IMR-90 (cell line): Measurements from ENCODE around the gene HDAC5. TPM values are rescaled to one million over a fixed set of nuclear protein-coding genes. Genes with fewer than 3 reads are reported as not detected.

ENCODE experiments used
- ATAC-seq: fragments of 200-7000 bp; cut with Tn5 transposase; 2 replicates; pipeline ENCODE4 v1.9.1; 2020; ENCODE audit warnings: low read depth, mild to moderate bottlenecking, moderate library complexity
- BruUV-seq: library from RNA; stranded (reverse); fragments of 400-500 nt; replicated peaks from 2 replicates; lab custom pipeline; 2021; lab: Mats Ljungman, UMichigan
- CTCF ChIA-PET: fragments of 300-600 bp; formaldehyde crosslinking; extraction: SDS; loops from one replicate; lab custom pipeline; 2021; ENCODE audit warnings: antibody characterized with exemption; lab: Yijun Ruan, JAX
- POLR2A ChIA-PET: fragments of 300-600 bp; sonication (Branson Sonifier 250); formaldehyde crosslinking; loops from one replicate; lab custom pipeline; 2022; ENCODE audit warnings: antibody characterized with exemption; ENCODE audit not compliant: unreplicated experiment; lab: Charles Lee
- DNase-seq: peaks from one replicate; pipeline ENCODE4 v3.0.0; 2013
- H2AFZ ChIP-seq: replicated peaks from 2 replicates; pipeline ENCODE3; 2013; ENCODE audit warnings: low read length, mild to moderate bottlenecking; ENCODE audit not compliant: poor library complexity
- H2AK5ac ChIP-seq: 2 replicates; pipeline ENCODE4 v1.6.1; 2013; ENCODE audit warnings: low read depth, low read length, inconsistent platforms
- H2AK9ac ChIP-seq: replicated peaks from 2 replicates; pipeline ENCODE3; 2013; ENCODE audit warnings: mild to moderate bottlenecking, low read depth, low read length, moderate library complexity; ENCODE audit not compliant: poor library complexity
- H2BK120ac ChIP-seq: 2 replicates; pipeline ENCODE4 v1.6.1; 2013; ENCODE audit warnings: low read depth, low read length, inconsistent platforms
- H2BK15ac ChIP-seq: 3 replicates; pipeline ENCODE4 v1.6.1; 2013; ENCODE audit warnings: low read depth, low read length, inconsistent platforms
- H2BK20ac ChIP-seq: 2 replicates; pipeline ENCODE4 v1.6.1; 2013; ENCODE audit warnings: low read depth, mild to moderate bottlenecking, inconsistent platforms, low read length, moderate library complexity
- H2BK5ac ChIP-seq: 2 replicates; pipeline ENCODE4 v1.6.1; 2013; ENCODE audit warnings: mild to moderate bottlenecking, low read depth, low read length, inconsistent platforms; ENCODE audit not compliant: poor library complexity, severe bottlenecking
- H3K14ac ChIP-seq: replicated peaks from 2 replicates; pipeline ENCODE4 v1.6.1; 2013; ENCODE audit warnings: low read depth, low read length, inconsistent platforms
- H3K18ac ChIP-seq: 2 replicates; pipeline ENCODE4 v1.6.1; 2013; ENCODE audit warnings: low read depth, low read length, control low read depth
- H3K23ac ChIP-seq: 2 replicates; pipeline ENCODE4 v1.6.1; 2013; ENCODE audit warnings: low read depth, low read length, inconsistent platforms
- H3K27ac ChIP-seq: 2 replicates; pipeline ENCODE4 v1.5.1; 2013; ENCODE audit warnings: mild to moderate bottlenecking, control low read depth, low read length; ENCODE audit not compliant: insufficient read depth
- H3K27me3 ChIP-seq: 2 replicates; pipeline ENCODE4 v1.6.1; 2013; ENCODE audit warnings: low read length; ENCODE audit not compliant: control insufficient read depth, insufficient read depth
- H3K36me3 ChIP-seq: 2 replicates; pipeline ENCODE4 v1.6.1; 2013; ENCODE audit warnings: low read length, mixed read lengths; ENCODE audit not compliant: control insufficient read depth, insufficient read depth
- H3K4ac ChIP-seq: 2 replicates; pipeline ENCODE4 v1.6.1; 2013; ENCODE audit warnings: low read depth, low read length, inconsistent platforms
- H3K4me1 ChIP-seq: 2 replicates; pipeline ENCODE4 v1.6.1; 2013; ENCODE audit warnings: low read length, mixed read lengths; ENCODE audit not compliant: control insufficient read depth, insufficient read depth
- H3K4me2 ChIP-seq: 2 replicates; pipeline ENCODE4 v1.6.1; 2013; ENCODE audit warnings: low read depth, mild to moderate bottlenecking, control low read depth, low read length, moderate library complexity
- H3K4me3 ChIP-seq: 2 replicates; pipeline ENCODE4 v1.5.1; 2013; ENCODE audit warnings: low read depth, mild to moderate bottlenecking, control low read depth, low read length, moderate library complexity; ENCODE audit not compliant: insufficient read depth
- H3K56ac ChIP-seq: 2 replicates; pipeline ENCODE4 v1.6.1; 2013; ENCODE audit warnings: low read length, inconsistent platforms; ENCODE audit not compliant: insufficient read depth; ENCODE audit errors: extremely low read depth
- H3K79me1 ChIP-seq, 2 experiments: 2 replicates each; pipeline ENCODE4 v1.6.1; 2013; ENCODE audit warnings: low read length in 2 of 2, inconsistent platforms in 1 of 2, low read depth in 1 of 2
- H3K9ac ChIP-seq: 2 replicates; pipeline ENCODE4 v1.6.1; 2013; ENCODE audit warnings: low read depth, low read length, control low read depth
- H3K9me1 ChIP-seq: 2 replicates; pipeline ENCODE4 v1.6.1; 2013; ENCODE audit warnings: low read length, inconsistent platforms; ENCODE audit not compliant: insufficient read depth
- H3K9me3 ChIP-seq: 2 replicates; pipeline ENCODE4 v1.6.1; 2013; ENCODE audit warnings: low read length; ENCODE audit not compliant: control insufficient read depth, insufficient read depth
- H4K20me1 ChIP-seq: 2 replicates; pipeline ENCODE4 v1.6.1; 2013; ENCODE audit warnings: low read length, inconsistent platforms; ENCODE audit not compliant: insufficient read depth
- H4K5ac ChIP-seq: 2 replicates; pipeline ENCODE4 v1.6.1; 2013; ENCODE audit warnings: mild to moderate bottlenecking, low read depth, low read length, control low read depth
- H4K8ac ChIP-seq, 2 experiments: 2 replicates each; pipeline ENCODE4 v1.6.1; 2013; ENCODE audit warnings: low read depth in 2 of 2, low read length in 2 of 2, control low read depth in 1 of 2, inconsistent platforms in 1 of 2
- H4K91ac ChIP-seq: 2 replicates; pipeline ENCODE4 v1.6.1; 2013; ENCODE audit warnings: low read depth, low read length, inconsistent platforms; ENCODE audit not compliant: insufficient read depth
- BHLHE40 ChIP-seq: fragments of 150-350 bp; IDR thresholded peaks from 2 replicates; pipeline ENCODE4 v1.6.1; 2016; ENCODE audit warnings: mild to moderate bottlenecking, low read depth, low read length
- CEBPB ChIP-seq: IDR thresholded peaks from 2 replicates; pipeline ENCODE4 v1.6.1; 2012; ENCODE audit warnings: low read depth, low read length, improper control_type of control experiment
- CHD1 ChIP-seq: IDR thresholded peaks from 2 replicates; pipeline ENCODE4 v1.6.1; 2012; ENCODE audit warnings: low read depth, low read length, improper control_type of control experiment
- CTCF ChIP-seq: conservative IDR thresholded peaks from 2 replicates; pipeline ENCODE4 v1.5.1; 2012; ENCODE audit warnings: mild to moderate bottlenecking, low read depth, low read length, improper control_type of control experiment
- FOS ChIP-seq: fragments of 150-350 bp; IDR thresholded peaks from 2 replicates; pipeline ENCODE4 v1.6.1; 2016; ENCODE audit warnings: low read depth, low read length
- MXI1 ChIP-seq: IDR thresholded peaks from 2 replicates; pipeline ENCODE4 v1.6.1; 2012; ENCODE audit warnings: low read depth, mild to moderate bottlenecking, low read length, moderate library complexity, borderline replicate concordance
- NFE2L2 ChIP-seq: fragments of 150-350 bp; IDR thresholded peaks from 2 replicates; pipeline ENCODE4 v1.6.1; 2016; ENCODE audit warnings: low read depth, mild to moderate bottlenecking, low read length
- POLR2A ChIP-seq: IDR thresholded peaks from 2 replicates; pipeline ENCODE4 v1.6.1; 2012; ENCODE audit warnings: mild to moderate bottlenecking, low read depth, low read length
- RAD21 ChIP-seq: IDR thresholded peaks from 2 replicates; pipeline ENCODE4 v1.6.1; 2012; ENCODE audit warnings: low read length, improper control_type of control experiment
- SMC3 ChIP-seq: fragments of 150-350 bp; IDR thresholded peaks from 2 replicates; pipeline ENCODE4 v1.6.1; 2016; ENCODE audit warnings: low read depth, mild to moderate bottlenecking, antibody characterized with exemption, low read length, moderate library complexity
- USF2 ChIP-seq: fragments of 150-350 bp; IDR thresholded peaks from 2 replicates; pipeline ENCODE4 v1.6.1; 2017; ENCODE audit warnings: mild to moderate bottlenecking, antibody characterized with exemption, low read length, low read depth
- WGBS, 2 experiments: methylation state at CpG; one replicate each; pipeline versions ENCODE4 v1.1.5 to v1.1.7; 2013; ENCODE audit warnings: missing lambda C conversion rate in 2 of 2; ENCODE audit not compliant: insufficient read length in 1 of 2; ENCODE audit errors: extremely low coverage in 2 of 2; 5-methylcytosine and 5-hydroxymethylcytosine counted together
- dilution Hi-C: fragments of 300-500 bp; cut with HindIII; formaldehyde crosslinking; loops from one replicate; pipeline ENCODE4 v1.14.3; 2018; ENCODE audit warnings: low sequenced_read_pairs; ENCODE audit not compliant: unreplicated experiment
- in situ Hi-C: fragments of 300-500 bp; cut with MboI; formaldehyde crosslinking; loops from 3 replicates; pipeline ENCODE4 v1.14.3; 2019; ENCODE audit warnings: low sequenced_read_pairs, inconsistent platforms, mixed read lengths
- intact Hi-C: fragments of 100-400 bp; cut with micrococcal nuclease; formaldehyde crosslinking; loops from 2 replicates; pipeline ENCODE4 v1.10.0; 2022
- polyA plus RNA-seq, 3 experiments: library from polyadenylated mRNA; depleted of rRNA; stranded (reverse); fragments of >200 nt; gene quantifications; 2 replicates each; pipeline ENCODE4 v1.2.3, GENCODE V29; 2012; ENCODE audit warnings: low replicate concordance in 1 of 3
- total RNA-seq: library from RNA; depleted of rRNA; stranded (reverse); fragments of >200 nt; gene quantifications from 2 replicates; pipeline ENCODE4 v1.2.3, GENCODE V29; 2012

The HDAC5 gene
- total and polyA plus RNA-seq, 2 of the 4 experiments (the other 2 are of a cell fraction), result 47.0 to 61.3 TPM

GRCh38 chr17:44071772-44072171 lies 51.7 kb downstream of the HDAC5 start:
- TF ChIP-seq POLR2A, result no peak
- no peak for TF ChIP-seq MXI1
- no peak for TF ChIP-seq RAD21
- no peak for TF ChIP-seq CTCF
- TF ChIP-seq CHD1, result no peak
- no peak for TF ChIP-seq FOS
- TF ChIP-seq CEBPB, result no peak
- no peak for TF ChIP-seq USF2
- no peak for TF ChIP-seq NFE2L2
- no peak for TF ChIP-seq BHLHE40
- no peak for TF ChIP-seq SMC3
- H3K27me3 ChIP-seq, result no peaks in the 10 kb centered on the region
- peaks cover 20% of the 10 kb centered on the region for H3K36me3 ChIP-seq
- H3K9me1 ChIP-seq, result peaks cover 6% of the 10 kb centered on the region
- H3K79me1 ChIP-seq, result peaks cover 19 to 61% of the 10 kb centered on the region in 2 experiments; a peak in 3 of 4 replicates
- H2BK20ac ChIP-seq, result peak overlapping the region; percentile 24; the same call in 1 of the 2 replicates
- peak overlapping the region; percentile 92 for H3K4ac ChIP-seq
- DNase-seq (peak; percentile 14), ATAC-seq (no peak)
- H3K4me3 ChIP-seq, result peak overlapping the region; percentile 56
- H3K56ac ChIP-seq, result peak overlapping the region; percentile 32
- H4K5ac ChIP-seq, result peak overlapping the region; percentile 15; the same call in 1 of the 2 replicates
- H2BK15ac ChIP-seq, result 0 out of 3 replicates have a peak overlapping the region, but pooled peaks have one; percentile 8
- peak overlapping the region; percentile 77; the same call in 1 of the 2 replicates for H3K27ac ChIP-seq
- peak overlapping the region; percentile 90 for H2AK9ac ChIP-seq
- H2BK5ac ChIP-seq, result peak overlapping the region; percentile 48
- WGBS, 2 experiments, result no CpG with 5 or more reads among the region's 2 CpGs
- peak overlapping the region; percentile 27; the same call in 1 of the 2 replicates for H2BK120ac ChIP-seq
- H2AK5ac ChIP-seq, result peak overlapping the region; percentile 86
- H3K4me1 ChIP-seq, result peaks cover 14% of the 10 kb centered on the region
- in situ Hi-C loops, result no loop called here
- no peaks in the 10 kb centered on the region for H3K9me3 ChIP-seq
- peak overlapping the region in 1 of 2 experiments; percentile 72; a peak in 3 of 4 replicates for H4K8ac ChIP-seq
- BruUV-seq, result no TSS peak
- 0 out of 2 replicates have a peak, but pooled peaks cover 6% of the 10 kb centered on the region for H4K20me1 ChIP-seq
- POLR2A ChIA-PET, result no interaction called here
- intact Hi-C loops, result no loop called here
- peak overlapping the region; percentile 94 for H3K14ac ChIP-seq
- peak overlapping the region; percentile 7 for H2AFZ ChIP-seq
- peak overlapping the region; percentile 96 for H3K4me2 ChIP-seq
- H3K18ac ChIP-seq, result 0 out of 2 replicates have a peak overlapping the region, but pooled peaks have one; percentile 3
- peak overlapping the region; percentile 59 for H4K91ac ChIP-seq
- CTCF ChIA-PET, result no interaction called here
- H3K9ac ChIP-seq, result peak overlapping the region; percentile 72
- dilution Hi-C loops, result no loop called here
- peak overlapping the region; percentile 47 for H3K23ac ChIP-seq
